KBM-7 (cell line): ENCODE data around the gene CEMIP.
"Not testable (repeated sequence)": the region's sequence is repeated elsewhere in the genome, so short reads cannot be mapped to it uniquely, and the experiment has no call there.

Experiments
- DNase-seq: peaks from one replicate; pipeline ENCODE4 v3.0.0-alpha.2; 2015
- in situ Hi-C: fragments of 300-500 bp; cut with MboI; formaldehyde crosslinking; loops from 2 replicates; pipeline ENCODE4 v1.14.3; 2020; ENCODE audit warnings: low sequenced_read_pairs, low pct_unique_long_range_greater_than_20kb, mixed read lengths

The CEMIP gene

GRCh38 chr15:80957556-80957955 lies 178.4 kb downstream of the CEMIP start:
- in situ Hi-C loops: no loop called here

GRCh38 chr15:80957976-80958375 lies 178.8 kb downstream of the CEMIP start:
- DNase-seq: no peak
- in situ Hi-C loops: no loop called here

More at GRCh38 chr15:80957556-80957955, 178.4 kb downstream of the CEMIP start:
- no peak for DNase-seq

GRCh38 chr15:80958818-80959495 lies 179.8 kb downstream of the CEMIP start:
- DNase-seq: no peak
- in situ Hi-C loops: no loop called here

- DNase-seq, in situ Hi-C loops: not testable (repeated sequence)
These were observed 186.3 kb downstream of the CEMIP start for GRCh38 chr15:80965454-80965853.

- in situ Hi-C loops: no loop called here
- DNase-seq: no peak
These were observed 187.4 kb downstream of the CEMIP start for GRCh38 chr15:80966431-80967197.

GRCh38 chr15:80967451-80967850 lies 188.3 kb downstream of the CEMIP start:
- in situ Hi-C loops: no loop called here
- DNase-seq: no peak

GRCh38 chr15:80967991-80968510 lies 188.9 kb downstream of the CEMIP start:
- in situ Hi-C loops: no loop called here
- no peak for DNase-seq

GRCh38 chr15:80969316-80969715 lies 190.1 kb downstream of the CEMIP start:
- in situ Hi-C loops: no loop called here
- DNase-seq: no peak

- in situ Hi-C loops: no loop called here
These were observed 191.0 kb downstream of the CEMIP start for GRCh38 chr15:80970018-80970657.

GRCh38 chr15:80970658-80971057 lies 191.5 kb downstream of the CEMIP start:
- DNase-seq: no peak
- in situ Hi-C loops: no loop called here

More at GRCh38 chr15:80970018-80970657, 191.0 kb downstream of the CEMIP start:
- peak; percentile 89 for DNase-seq

- in situ Hi-C loops: no loop called here
- DNase-seq: no peak
These were observed 192.0 kb downstream of the CEMIP start for GRCh38 chr15:80971143-80971542.

- in situ Hi-C loops: no loop called here
- DNase-seq: no peak
These were observed 193.1 kb downstream of the CEMIP start for GRCh38 chr15:80972276-80972675.

- in situ Hi-C loops: no loop called here
These were observed 195.7 kb downstream of the CEMIP start for GRCh38 chr15:80974914-80975313.

GRCh38 chr15:80976851-80977250 lies 197.7 kb downstream of the CEMIP start:
- no peak for DNase-seq
- in situ Hi-C loops: no loop called here

More at GRCh38 chr15:80974914-80975313, 195.7 kb downstream of the CEMIP start:
- no peak for DNase-seq

- in situ Hi-C loops: no loop called here
- peak; percentile 83 for DNase-seq
These were observed 198.5 kb downstream of the CEMIP start for GRCh38 chr15:80977627-80978036.

GRCh38 chr15:80978685-80979329 lies 199.6 kb downstream of the CEMIP start:
- in situ Hi-C loops: no loop called here

GRCh38 chr15:80979538-80980200 lies 200.5 kb downstream of the CEMIP start:
- in situ Hi-C loops: no loop called here

More at GRCh38 chr15:80978685-80979329, 199.6 kb downstream of the CEMIP start:
- DNase-seq: no peak

GRCh38 chr15:80982205-80982604 lies 203.0 kb downstream of the CEMIP start:
- peak; percentile 47 for DNase-seq
- in situ Hi-C loops: no loop called here

More at GRCh38 chr15:80979538-80980200, 200.5 kb downstream of the CEMIP start:
- DNase-seq: no peak

GRCh38 chr15:80982839-80983238 lies 203.7 kb downstream of the CEMIP start:
- DNase-seq: no peak
- in situ Hi-C loops: no loop called here
